GM12891 (cell line): Measurements from ENCODE around the gene KDM5B.

Experiments used
- DNase-seq: peaks from one replicate; pipeline ENCODE4 v3.0.0; 2011; ENCODE audit warnings: low spot score; ENCODE audit not compliant: insufficient read length
- FAIRE-seq: peaks from 2 replicates; lab custom pipeline; 2011; peaks lifted over from hg19 to GRCh38; lab: Jason Lieb, UNC
- PAX5 ChIP-seq: IDR thresholded peaks from 2 replicates; pipeline ENCODE4 v1.6.1; 2011; ENCODE audit warnings: low read length, moderate library complexity, mild to moderate bottlenecking; ENCODE audit not compliant: insufficient read depth, severe bottlenecking
- POLR2A ChIP-seq: IDR thresholded peaks from 2 replicates; pipeline ENCODE4 v1.6.1; 2011; ENCODE audit warnings: low read depth, low read length, control low read depth
- POLR2AphosphoS5 ChIP-seq: IDR thresholded peaks from 2 replicates; pipeline ENCODE4 v1.6.1; 2011; ENCODE audit warnings: low read depth, low read length, control low read depth
- POU2F2 ChIP-seq: IDR thresholded peaks from 2 replicates; pipeline ENCODE4 v1.6.1; 2011; ENCODE audit warnings: low read depth, mild to moderate bottlenecking, control low read depth, low read length, moderate library complexity
- SPI1 ChIP-seq: IDR thresholded peaks from 2 replicates; pipeline ENCODE4 v1.6.1; 2011; ENCODE audit warnings: low read depth, low read length, control low read depth
- TAF1 ChIP-seq: IDR thresholded peaks from 2 replicates; pipeline ENCODE4 v1.6.1; 2011; ENCODE audit warnings: low read depth, low read length, control low read depth

Gene KDM5B

DNA sequence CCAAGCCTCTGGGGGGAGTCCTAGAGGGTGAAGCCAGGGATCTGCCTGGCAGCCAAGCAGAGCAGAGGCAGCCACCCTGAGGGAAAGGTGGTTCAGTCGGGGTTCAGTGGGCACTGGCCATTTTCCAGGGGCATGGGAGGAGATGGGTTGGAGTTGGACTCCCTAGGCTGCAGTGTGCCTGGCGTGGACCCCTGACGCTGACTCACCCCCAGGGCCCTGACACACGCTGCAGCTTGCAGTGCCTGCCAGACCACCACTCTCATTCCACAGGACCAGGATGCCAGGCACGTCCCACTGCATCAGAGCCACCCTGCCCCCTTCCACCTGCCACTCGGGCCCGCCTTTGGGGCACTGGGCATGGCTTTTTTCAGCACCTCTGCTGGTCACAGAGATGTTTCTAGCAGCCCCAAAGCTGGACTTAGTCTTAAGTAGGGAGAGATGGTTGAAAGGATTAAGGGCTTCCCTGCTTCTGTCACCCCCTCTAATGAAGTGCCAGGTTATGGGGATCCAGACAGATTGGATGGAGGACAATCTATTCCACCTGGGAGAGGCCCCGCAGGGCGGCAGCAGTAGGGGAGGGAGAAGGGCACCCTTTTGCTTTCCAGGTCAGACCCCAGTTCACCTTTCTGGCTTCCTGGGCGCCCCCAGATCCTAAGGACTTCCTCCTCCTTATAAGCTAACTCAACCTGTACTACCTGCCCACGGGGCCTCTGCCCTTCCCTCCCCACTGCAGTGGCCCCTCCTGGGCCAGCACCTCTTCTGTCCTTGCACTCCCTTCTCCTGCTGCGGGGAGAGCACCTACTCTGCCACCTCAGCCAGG lies 99.6 kb downstream of the KDM5B start:
- FAIRE-seq: no peak
- DNase-seq: no peak
- TF ChIP-seq POU2F2 (no peak), POLR2A (no peak), SPI1 (no peak), PAX5 (no peak), POLR2AphosphoS5 (no peak), TAF1 (no peak)

DNA sequence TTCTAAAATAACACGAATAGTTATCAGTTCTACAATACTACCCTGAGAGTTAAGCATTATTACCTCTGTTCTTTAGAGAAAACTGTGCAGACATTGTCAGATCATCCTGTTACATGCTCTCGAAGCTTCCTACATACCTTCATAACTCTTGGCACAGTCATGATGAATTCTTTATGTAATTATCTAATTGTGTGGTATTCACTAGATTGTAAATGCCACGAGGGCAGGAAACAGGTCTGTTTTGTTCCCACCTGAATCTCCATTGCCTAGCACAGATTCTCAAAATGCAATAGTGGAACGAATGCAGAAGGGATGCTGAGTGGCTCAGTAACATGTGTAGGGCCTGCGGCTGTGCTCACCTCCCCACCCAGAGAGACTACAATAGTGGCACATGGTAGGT lies 101.4 kb downstream of the KDM5B start:
- TF ChIP-seq PAX5 (no peak), TAF1 (no peak), SPI1 (no peak), POLR2A (no peak), POLR2AphosphoS5 (no peak), POU2F2 (no peak)
- FAIRE-seq (no peak), DNase-seq (no peak)

DNA sequence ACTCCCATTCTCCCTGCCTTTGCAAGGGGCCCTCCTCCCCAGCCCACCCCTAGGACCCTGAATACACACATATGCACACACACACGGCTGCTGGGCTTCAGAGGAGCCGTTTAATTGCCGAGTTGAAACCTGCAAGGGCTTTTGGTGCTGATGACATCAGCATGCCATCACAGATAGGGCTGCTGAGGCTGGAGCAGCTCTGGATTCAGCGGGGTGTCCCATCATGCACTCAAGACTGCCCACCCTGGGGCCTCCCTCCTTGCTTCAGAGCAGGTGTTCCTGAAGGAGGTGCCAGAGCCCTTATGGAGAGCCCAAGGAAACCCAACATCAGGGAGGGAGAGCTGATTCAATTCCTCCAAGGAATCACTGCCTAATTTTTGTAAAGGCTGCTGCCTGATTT lies 103.6 kb downstream of the KDM5B start:
- TF ChIP-seq POLR2AphosphoS5: no peak
- no peak for TF ChIP-seq TAF1
- TF ChIP-seq POLR2A: no peak
- no peak for TF ChIP-seq SPI1
- no peak for TF ChIP-seq POU2F2
- TF ChIP-seq PAX5: no peak
- no peak for DNase-seq
- no peak for FAIRE-seq

DNA sequence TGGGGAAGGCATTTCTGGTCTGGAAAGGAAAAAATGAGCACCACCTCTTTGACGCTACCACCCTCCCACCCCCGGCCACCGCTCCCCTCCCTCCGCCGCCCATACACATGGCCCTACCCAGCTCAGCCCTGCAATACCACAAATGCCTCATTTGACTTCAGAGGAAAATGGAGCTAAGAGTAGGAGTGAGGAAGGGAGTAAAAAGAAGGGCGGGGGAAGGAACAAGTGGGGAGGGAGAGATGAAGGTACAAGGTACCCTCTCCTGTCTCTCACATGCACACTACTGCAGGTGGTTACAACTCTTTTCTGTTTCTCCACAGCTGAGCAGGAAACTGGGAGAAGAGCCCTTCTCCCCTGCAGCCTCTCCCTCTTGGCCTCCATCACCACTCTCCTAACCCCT lies 105.0 kb downstream of the KDM5B start:
- FAIRE-seq (no peak), DNase-seq (no peak)
- TF ChIP-seq SPI1 (no peak), POU2F2 (no peak), PAX5 (no peak), POLR2A (no peak), TAF1 (no peak), POLR2AphosphoS5 (no peak)

DNA sequence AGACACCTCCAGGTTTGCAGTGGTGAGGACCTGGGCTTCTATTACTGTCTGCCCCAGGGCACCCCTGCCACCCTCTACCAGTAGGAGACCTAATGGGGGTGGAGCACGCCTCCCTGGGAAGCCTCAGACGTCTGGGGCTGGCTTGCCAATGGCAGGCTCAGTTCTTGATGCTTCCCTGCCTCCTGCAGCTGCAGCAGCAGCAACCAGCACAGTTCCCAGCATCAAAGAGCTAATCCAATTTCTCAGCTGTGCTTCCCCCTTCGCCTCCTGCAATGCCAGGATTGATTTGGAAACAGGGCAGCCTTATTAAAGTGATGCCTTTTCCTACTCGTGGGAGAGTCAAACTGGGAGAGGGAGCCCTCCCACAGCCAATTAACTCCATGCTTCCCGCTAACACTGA lies 106.1 kb downstream of the KDM5B start:
- FAIRE-seq: no peak
- no peak for DNase-seq
- TF ChIP-seq TAF1: no peak
- TF ChIP-seq SPI1: no peak
- TF ChIP-seq PAX5: no peak
- TF ChIP-seq POLR2AphosphoS5: no peak
- TF ChIP-seq POLR2A: no peak
- TF ChIP-seq POU2F2: no peak

DNA sequence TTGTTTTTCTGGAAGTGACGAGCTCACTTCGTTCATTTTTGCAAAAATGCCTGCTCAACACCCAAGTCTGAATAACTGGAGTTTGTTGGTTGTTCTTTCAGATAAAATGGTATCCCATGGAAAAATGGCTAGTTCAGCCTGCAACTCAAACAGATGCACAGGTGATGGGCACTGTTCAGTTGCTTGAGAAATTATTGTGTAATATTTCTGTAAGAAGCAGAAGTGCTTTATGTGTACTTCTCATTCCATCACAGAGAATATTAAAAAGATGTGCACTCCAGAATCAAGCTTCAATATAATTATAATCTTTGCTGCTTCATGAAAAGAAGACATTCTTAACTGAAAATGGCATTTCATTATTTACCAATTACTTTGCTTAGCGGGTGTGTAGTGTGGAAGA lies 107.0 kb downstream of the KDM5B start:
- TF ChIP-seq POU2F2 (no peak), PAX5 (no peak), POLR2A (no peak), POLR2AphosphoS5 (no peak), TAF1 (no peak), SPI1 (no peak)
- FAIRE-seq (no peak), DNase-seq (no peak)

DNA sequence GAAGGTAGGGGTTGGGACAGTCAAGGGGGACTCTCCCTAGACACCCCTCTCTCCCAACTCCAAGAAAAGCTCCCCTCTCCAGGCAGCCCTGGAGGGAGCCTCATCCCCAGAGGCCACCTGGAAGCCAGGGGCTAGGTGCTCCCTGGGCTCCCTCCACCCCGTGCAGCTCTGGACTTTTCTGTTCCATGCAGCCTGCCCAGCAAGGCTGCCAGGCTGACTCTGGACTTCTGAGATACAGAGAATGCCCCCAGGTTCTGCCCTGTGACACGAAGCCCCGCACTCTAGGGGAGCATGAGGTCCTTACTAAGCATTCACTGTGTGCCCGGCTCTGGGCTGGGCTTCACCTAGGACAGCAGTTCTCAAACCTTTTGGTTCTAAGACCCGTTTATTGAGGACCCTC lies 108.2 kb downstream of the KDM5B start:
- DNase-seq (no peak), FAIRE-seq (no peak)
- TF ChIP-seq PAX5 (no peak), POLR2AphosphoS5 (no peak), POLR2A (no peak), SPI1 (no peak), TAF1 (no peak), POU2F2 (no peak)

DNA sequence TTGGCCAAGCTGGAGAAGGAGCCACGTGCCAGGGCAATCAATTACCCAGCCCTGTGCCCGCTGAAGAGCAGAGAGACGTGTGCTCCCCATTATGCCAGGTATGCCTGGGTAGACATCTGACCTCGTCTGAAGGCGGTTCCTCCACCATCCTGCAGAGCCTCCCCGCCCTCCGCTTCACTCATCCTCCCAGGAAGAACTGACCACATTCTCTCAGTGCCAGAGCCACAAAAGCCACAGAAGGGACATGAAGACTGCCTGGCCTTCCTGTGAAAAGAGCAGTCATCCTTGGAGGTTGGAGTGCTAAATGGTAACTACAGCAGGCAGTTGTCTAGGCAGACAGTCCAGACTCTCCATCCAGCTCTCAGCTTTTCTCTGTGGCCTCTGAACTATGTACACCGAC lies 109.9 kb downstream of the KDM5B start:
- DNase-seq: no peak
- TF ChIP-seq POLR2A (no peak), POU2F2 (no peak)
- FAIRE-seq: no peak

DNA sequence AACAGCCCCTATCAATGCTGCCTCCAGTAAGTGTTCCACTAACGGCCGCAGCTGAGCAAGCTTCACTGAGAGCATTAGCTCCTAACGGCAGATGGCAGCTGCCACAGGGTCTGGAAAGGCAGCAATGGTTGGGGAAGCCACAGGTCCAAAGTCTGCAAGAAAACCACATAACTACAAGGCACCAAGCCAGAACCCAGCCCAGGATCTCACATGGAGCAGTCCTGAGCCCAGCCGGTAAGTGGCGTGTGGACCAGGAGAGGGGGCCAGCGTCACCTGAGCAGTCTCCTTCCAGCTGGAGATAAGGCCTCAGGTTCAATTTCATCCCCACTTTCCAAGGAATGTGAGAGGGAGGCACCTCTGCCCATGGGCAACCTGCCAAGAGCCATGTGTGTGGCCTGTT lies 111.2 kb downstream of the KDM5B start:
- FAIRE-seq: no peak
- no peak for DNase-seq

More for the DNA sequence above, 111.2 kb downstream of the KDM5B start:
- no peak for TF ChIP-seq TAF1
- no peak for TF ChIP-seq PAX5
- no peak for TF ChIP-seq SPI1
- no peak for TF ChIP-seq POLR2AphosphoS5
- TF ChIP-seq POLR2A: no peak
- no peak for TF ChIP-seq POU2F2
